ENCODE results near the gene KLF11.

- TF ChIP-seq EP300 (IDR thresholded peaks at IDR 0.05) (no peak), POLR2A (IDR thresholded peaks at IDR 0.05) (no peak), CTCF (IDR thresholded peaks at IDR 0.05) (no peak)
Observed at GRCh38 chr2:10071176-10071575, 27.8 kb downstream of the KLF11 start.

Data from upper lobe of left lung (tissue), 4 donors.